GM12878 (cell line): ENCODE results near the gene HSD17B2. TPM values are rescaled to one million over a fixed set of nuclear protein-coding genes. Genes with fewer than 3 reads are reported as not detected.

ENCODE experiments used
- NBN ChIP-seq: fragments of 450-650 bp; IDR thresholded peaks from 2 replicates; pipeline ENCODE4 v1.6.1; 2016
- SREBF2 ChIP-seq: IDR thresholded peaks from 2 replicates; pipeline ENCODE4 v1.6.1; 2012; ENCODE audit warnings: mild to moderate bottlenecking, low read length
- SRF ChIP-seq, 2 experiments: IDR thresholded peaks; 2 replicates each; pipeline ENCODE4 v1.6.1; 2011; ENCODE audit warnings: low read depth in 2 of 2, low read length in 2 of 2, mild to moderate bottlenecking in 1 of 2, moderate library complexity in 1 of 2
- TBL1XR1 ChIP-seq: IDR thresholded peaks from 2 replicates; pipeline ENCODE4 v1.6.1; 2012; ENCODE audit warnings: low read depth, low read length, improper control_type of control experiment
- ZNF274 ChIP-seq: IDR thresholded peaks from one replicate; pipeline ENCODE4 v1.8.0; 2011; ENCODE audit not compliant: insufficient read length, insufficient read depth
- polyA plus RNA-seq, 11 experiments: library from polyadenylated mRNA; depleted of rRNA in 4 of 11; unstranded in 6 of 11; stranded (reverse) in 5 of 11; fragments of >200 nt; fragmentation: Nextera tagmentation in 4 of 11; fragmentation: Illumina TruSeq in 1 of 11; extraction: Ambion mirVana in 4 of 11; extraction: Trizol in 1 of 11; gene quantifications; 1 replicate in 1 of 11; 2 replicates in 10 of 11; pipeline versions ENCODE4 v1.2.1 to v1.2.3, GENCODE V29; 2011 to 2016; ENCODE audit warnings: inconsistent platforms in 2 of 11, missing spikeins in 2 of 11, low read depth in 1 of 11
- total RNA-seq, 4 experiments: library from RNA; depleted of rRNA in 3 of 4; stranded (reverse); fragments of >200 nt in 3 of 4; fragmentation: Illumina TruSeq in 1 of 4; extraction: Trizol in 1 of 4; gene quantifications; 2 replicates each; pipeline versions ENCODE4 v1.2.1 to v1.2.3, GENCODE V29; 2013 to 2021
- TF ChIP-seq, protein P1 (sequence below): IDR thresholded peaks from 2 replicates; pipeline ENCODE4 v1.6.1; 2012; ENCODE audit warnings: mild to moderate bottlenecking, low read depth, low read length
- TF ChIP-seq, protein P2 (sequence below): fragments of 450-650 bp; IDR thresholded peaks from 2 replicates; pipeline ENCODE4 v1.6.1; 2017; ENCODE audit warnings: mild to moderate bottlenecking, moderate library complexity

Gene HSD17B2
- total and polyA plus RNA-seq, 10 of the 15 experiments (the other 5 are each of a cell fraction or from before 2014, with no cell fraction given) = not detected

DNA sequence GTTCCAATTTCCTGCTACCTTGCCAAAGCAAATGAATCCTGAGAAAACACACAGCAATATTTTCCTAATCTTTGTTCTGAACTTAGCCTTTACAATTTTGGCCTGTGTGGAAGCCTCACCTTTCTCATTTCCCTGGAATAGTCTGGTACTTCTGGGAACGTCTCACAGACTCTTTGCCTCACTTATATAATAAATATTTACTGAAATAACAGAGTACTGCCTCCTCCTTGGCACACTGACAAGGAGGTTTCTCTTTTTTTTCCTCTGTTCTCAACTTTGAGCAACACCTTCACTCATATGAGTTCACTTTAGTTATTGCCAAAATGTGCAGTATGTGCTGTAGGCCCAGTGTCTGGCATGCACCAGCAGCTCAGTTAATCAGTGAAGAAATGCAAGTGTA is 37.3 kb downstream of the HSD17B2 start (continued):
- TF ChIP-seq, protein P1, sequence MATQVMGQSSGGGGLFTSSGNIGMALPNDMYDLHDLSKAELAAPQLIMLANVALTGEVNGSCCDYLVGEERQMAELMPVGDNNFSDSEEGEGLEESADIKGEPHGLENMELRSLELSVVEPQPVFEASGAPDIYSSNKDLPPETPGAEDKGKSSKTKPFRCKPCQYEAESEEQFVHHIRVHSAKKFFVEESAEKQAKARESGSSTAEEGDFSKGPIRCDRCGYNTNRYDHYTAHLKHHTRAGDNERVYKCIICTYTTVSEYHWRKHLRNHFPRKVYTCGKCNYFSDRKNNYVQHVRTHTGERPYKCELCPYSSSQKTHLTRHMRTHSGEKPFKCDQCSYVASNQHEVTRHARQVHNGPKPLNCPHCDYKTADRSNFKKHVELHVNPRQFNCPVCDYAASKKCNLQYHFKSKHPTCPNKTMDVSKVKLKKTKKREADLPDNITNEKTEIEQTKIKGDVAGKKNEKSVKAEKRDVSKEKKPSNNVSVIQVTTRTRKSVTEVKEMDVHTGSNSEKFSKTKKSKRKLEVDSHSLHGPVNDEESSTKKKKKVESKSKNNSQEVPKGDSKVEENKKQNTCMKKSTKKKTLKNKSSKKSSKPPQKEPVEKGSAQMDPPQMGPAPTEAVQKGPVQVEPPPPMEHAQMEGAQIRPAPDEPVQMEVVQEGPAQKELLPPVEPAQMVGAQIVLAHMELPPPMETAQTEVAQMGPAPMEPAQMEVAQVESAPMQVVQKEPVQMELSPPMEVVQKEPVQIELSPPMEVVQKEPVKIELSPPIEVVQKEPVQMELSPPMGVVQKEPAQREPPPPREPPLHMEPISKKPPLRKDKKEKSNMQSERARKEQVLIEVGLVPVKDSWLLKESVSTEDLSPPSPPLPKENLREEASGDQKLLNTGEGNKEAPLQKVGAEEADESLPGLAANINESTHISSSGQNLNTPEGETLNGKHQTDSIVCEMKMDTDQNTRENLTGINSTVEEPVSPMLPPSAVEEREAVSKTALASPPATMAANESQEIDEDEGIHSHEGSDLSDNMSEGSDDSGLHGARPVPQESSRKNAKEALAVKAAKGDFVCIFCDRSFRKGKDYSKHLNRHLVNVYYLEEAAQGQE = no peak
- TF ChIP-seq TBL1XR1 = no peak
- no peak for TF ChIP-seq SREBF2
- no peak for TF ChIP-seq SRF (IDR thresholded peaks at IDR 0.05; ENCODE audit: low read depth in 2 of 2, low read length in 2 of 2)
- TF ChIP-seq, protein P2, sequence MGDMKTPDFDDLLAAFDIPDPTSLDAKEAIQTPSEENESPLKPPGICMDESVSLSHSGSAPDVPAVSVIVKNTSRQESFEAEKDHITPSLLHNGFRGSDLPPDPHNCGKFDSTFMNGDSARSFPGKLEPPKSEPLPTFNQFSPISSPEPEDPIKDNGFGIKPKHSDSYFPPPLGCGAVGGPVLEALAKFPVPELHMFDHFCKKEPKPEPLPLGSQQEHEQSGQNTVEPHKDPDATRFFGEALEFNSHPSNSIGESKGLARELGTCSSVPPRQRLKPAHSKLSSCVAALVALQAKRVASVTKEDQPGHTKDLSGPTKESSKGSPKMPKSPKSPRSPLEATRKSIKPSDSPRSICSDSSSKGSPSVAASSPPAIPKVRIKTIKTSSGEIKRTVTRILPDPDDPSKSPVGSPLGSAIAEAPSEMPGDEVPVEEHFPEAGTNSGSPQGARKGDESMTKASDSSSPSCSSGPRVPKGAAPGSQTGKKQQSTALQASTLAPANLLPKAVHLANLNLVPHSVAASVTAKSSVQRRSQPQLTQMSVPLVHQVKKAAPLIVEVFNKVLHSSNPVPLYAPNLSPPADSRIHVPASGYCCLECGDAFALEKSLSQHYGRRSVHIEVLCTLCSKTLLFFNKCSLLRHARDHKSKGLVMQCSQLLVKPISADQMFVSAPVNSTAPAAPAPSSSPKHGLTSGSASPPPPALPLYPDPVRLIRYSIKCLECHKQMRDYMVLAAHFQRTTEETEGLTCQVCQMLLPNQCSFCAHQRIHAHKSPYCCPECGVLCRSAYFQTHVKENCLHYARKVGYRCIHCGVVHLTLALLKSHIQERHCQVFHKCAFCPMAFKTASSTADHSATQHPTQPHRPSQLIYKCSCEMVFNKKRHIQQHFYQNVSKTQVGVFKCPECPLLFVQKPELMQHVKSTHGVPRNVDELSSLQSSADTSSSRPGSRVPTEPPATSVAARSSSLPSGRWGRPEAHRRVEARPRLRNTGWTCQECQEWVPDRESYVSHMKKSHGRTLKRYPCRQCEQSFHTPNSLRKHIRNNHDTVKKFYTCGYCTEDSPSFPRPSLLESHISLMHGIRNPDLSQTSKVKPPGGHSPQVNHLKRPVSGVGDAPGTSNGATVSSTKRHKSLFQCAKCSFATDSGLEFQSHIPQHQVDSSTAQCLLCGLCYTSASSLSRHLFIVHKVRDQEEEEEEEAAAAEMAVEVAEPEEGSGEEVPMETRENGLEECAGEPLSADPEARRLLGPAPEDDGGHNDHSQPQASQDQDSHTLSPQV = no peak
- no peak for TF ChIP-seq ZNF274
- TF ChIP-seq NBN = no peak
